ENCODE measurements around the gene CEACAM19. TPM values are rescaled to one million over a fixed set of nuclear protein-coding genes. Genes with fewer than 3 reads are reported as not detected.

CEACAM19 gene
- total and polyA plus RNA-seq, 2 donors (not counting 3 experiments of a cell fraction or from before 2014, with no cell fraction given) = 9.9 to 14.5 TPM

DNA sequence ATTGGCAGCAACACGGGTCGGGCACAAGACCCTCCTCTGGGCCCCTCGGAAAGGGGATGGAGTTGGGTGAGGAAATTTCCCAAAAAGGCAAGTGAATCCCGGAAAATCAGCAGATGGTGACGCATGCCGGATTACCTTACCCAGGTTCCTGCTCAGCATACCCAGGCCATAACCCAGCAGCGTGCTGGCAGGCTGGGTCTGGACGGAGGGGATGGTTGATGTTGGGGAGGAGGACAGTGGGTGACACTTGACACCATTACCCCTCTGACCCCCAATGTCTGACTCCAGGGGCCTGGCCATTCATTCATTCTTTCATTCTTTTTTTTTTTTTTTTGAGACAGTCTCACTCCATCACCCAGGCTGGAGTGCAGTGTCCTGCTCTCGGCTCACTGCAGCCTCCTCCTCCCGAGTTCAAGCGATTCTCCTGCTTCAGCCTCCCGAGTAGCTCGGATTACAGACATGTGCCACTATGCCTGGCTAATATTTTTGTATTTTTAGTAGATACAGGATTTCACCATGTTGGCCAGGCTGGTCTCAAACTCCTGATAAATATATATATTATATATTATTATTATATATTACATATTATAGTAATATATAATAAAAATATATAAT lies 26.8 kb upstream of the CEACAM19 start:
- Histone ChIP-seq H3K27ac (ENCODE audit: insufficient read depth, low read depth, low read length) (peak overlapping the region; percentile 89), H3K36me3 (ENCODE audit: control insufficient read depth in 2 of 2, extremely low read depth in 1 of 2, insufficient read depth in 2 of 2, low read length in 2 of 2) (peaks cover 1 to 10% of the 10 kb centered on the region in 2 experiments), H2AFZ (ENCODE audit: low read depth, low read length) (peak overlapping the region; percentile 23), H3K4me2 (ENCODE audit: insufficient read depth, low read length) (peak overlapping the region; percentile 60), H3K4me1 (ENCODE audit: control insufficient read depth, extremely low read depth, insufficient read depth, low read length) (peaks cover 43% of the 10 kb centered on the region), H3K27me3 (ENCODE audit: control insufficient read depth in 2 of 2, insufficient read depth in 2 of 2, low read length in 2 of 2) (no peaks in the 10 kb centered on the region), H3K79me2 (ENCODE audit: control insufficient read depth, insufficient read depth, low read length) (peaks cover 53% of the 10 kb centered on the region), H3K9me3 (replicated peaks; ENCODE audit: control insufficient read depth, insufficient read depth, low read length) (no peaks in the 10 kb centered on the region), H3K4me3 (replicated peaks in 1 of 3; ENCODE audit: insufficient read depth in 1 of 3, low read depth in 1 of 3, low read length in 3 of 3) (peak overlapping the region; percentile 83 to 89 (median 85)), H3K9ac (replicated peaks; ENCODE audit: extremely low read depth, insufficient read depth, low read length) (peak overlapping the region; percentile 97), H4K20me1 (replicated peaks; ENCODE audit: control insufficient read depth, extremely low read depth, insufficient read depth, low read length) (no peaks in the 10 kb centered on the region), H3K9me1 (replicated peaks; ENCODE audit: control insufficient read depth, extremely low read depth, insufficient read depth, low read length) (no peaks in the 10 kb centered on the region)
- peak; percentile 55 for DNase-seq (ENCODE audit: low read depth, low spot score)
- TF ChIP-seq MYC (IDR thresholded peaks at IDR 0.05; ENCODE audit: low read depth, low read length) (no peak), POLR2AphosphoS5 (IDR thresholded peaks at IDR 0.05; ENCODE audit: insufficient read depth, low read depth, low read length) (peak; percentile 73), POLR2A (IDR thresholded peaks at IDR 0.05; ENCODE audit: low read depth, low read length) (peak; percentile 65), FOS (IDR thresholded peaks at IDR 0.05; ENCODE audit: borderline replicate concordance, insufficient read depth, low read length) (no peak), JUN (IDR thresholded peaks at IDR 0.05; ENCODE audit: borderline replicate concordance, insufficient read depth, insufficient read length, low read depth) (no peak)
- TF ChIP-seq, protein P1, sequence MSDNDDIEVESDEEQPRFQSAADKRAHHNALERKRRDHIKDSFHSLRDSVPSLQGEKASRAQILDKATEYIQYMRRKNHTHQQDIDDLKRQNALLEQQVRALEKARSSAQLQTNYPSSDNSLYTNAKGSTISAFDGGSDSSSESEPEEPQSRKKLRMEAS (IDR thresholded peaks at IDR 0.05; ENCODE audit: insufficient read depth, insufficient read length) = no peak
- ChIA-PET POLR2A (interaction anchor here (0.6 to 1.4 kb wide), 8 partner anchors 10 to 167 kb away, joined by 3 to 8 read pairs (median 4); no protein-coding TSS in a partner anchor), CTCF (interaction anchor here (0.7 to 2.6 kb wide), 12 partner anchors 10 to 126 kb away, joined by 3 to 27 read pairs (median 7); no protein-coding TSS in a partner anchor)
- intact Hi-C loops (cut with micrococcal nuclease) = loop anchor here (1.0 kb wide), 1 partner anchor 56 kb away; no protein-coding TSS in a partner anchor
- FAIRE-seq = peak; percentile 81
- dilution Hi-C loops (cut with MboI; ENCODE audit: extremely low pct_ligation_motif_present, low sequenced_read_pairs) = no loop called here
- no TSS peak for BruUV-seq (replicated peaks)
